Ishikawa (cell line): Measurements from ENCODE around the gene ZFR2.

Experiments
- CEBPB ChIP-seq: IDR thresholded peaks from 2 replicates; pipeline ENCODE4 v1.6.1; 2012
- CREB1 ChIP-seq: IDR thresholded peaks from 2 replicates; pipeline ENCODE4 v1.6.1; 2012; ENCODE audit warnings: low read depth
- EP300 ChIP-seq: IDR thresholded peaks from 2 replicates; pipeline ENCODE4 v1.6.1; 2012; ENCODE audit warnings: borderline replicate concordance
- FOXM1 ChIP-seq: IDR thresholded peaks from 2 replicates; pipeline ENCODE4 v1.6.1; 2012; ENCODE audit warnings: low read depth, borderline replicate concordance
- RAD21 ChIP-seq: IDR thresholded peaks from 2 replicates; pipeline ENCODE4 v1.6.1; 2012; ENCODE audit warnings: low read depth
- TAF1 ChIP-seq: IDR thresholded peaks from 2 replicates; pipeline ENCODE4 v1.6.1; 2012; ENCODE audit warnings: low read depth, mild to moderate bottlenecking
- TEAD4 ChIP-seq: IDR thresholded peaks from 2 replicates; pipeline ENCODE4 v1.6.1; 2012
- YY1 ChIP-seq: IDR thresholded peaks from 2 replicates; pipeline ENCODE4 v1.6.1; 2012; ENCODE audit warnings: low read depth
- ZBTB7A ChIP-seq: IDR thresholded peaks from 2 replicates; pipeline ENCODE4 v1.6.1; 2012; ENCODE audit warnings: low read depth
- TF ChIP-seq, protein P1 (sequence below): IDR thresholded peaks from 2 replicates; pipeline ENCODE4 v1.6.1; 2012
- TF ChIP-seq, protein P2 (sequence below): IDR thresholded peaks from 2 replicates; pipeline ENCODE4 v1.6.1; 2012
- TF ChIP-seq, protein P3 (sequence below): IDR thresholded peaks from 2 replicates; pipeline ENCODE4 v1.6.1; 2012; ENCODE audit warnings: low read depth, mild to moderate bottlenecking

DNA sequence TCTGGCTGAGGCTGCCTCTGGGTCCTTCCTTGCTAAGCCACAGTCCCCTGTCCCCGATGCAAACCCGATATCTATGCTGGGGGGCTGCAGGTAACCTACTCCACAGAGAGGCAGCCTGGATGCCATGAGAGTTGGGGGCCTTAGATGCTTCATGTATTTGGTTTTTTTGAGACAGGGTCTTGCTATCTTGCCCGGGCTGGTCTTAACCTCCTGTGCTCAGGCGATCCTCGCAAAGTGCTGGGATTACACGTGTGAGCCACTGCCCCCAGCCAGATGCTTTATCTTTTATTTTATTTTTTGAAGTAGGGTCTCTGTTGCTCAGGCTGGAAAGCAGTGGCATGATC lies 13.2 kb upstream of the ZFR2 start:
- no peak for TF ChIP-seq TEAD4
- no peak for TF ChIP-seq EP300
- no peak for TF ChIP-seq RAD21
- TF ChIP-seq, protein P1, sequence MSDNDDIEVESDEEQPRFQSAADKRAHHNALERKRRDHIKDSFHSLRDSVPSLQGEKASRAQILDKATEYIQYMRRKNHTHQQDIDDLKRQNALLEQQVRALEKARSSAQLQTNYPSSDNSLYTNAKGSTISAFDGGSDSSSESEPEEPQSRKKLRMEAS = no peak
- TF ChIP-seq YY1 = no peak
- TF ChIP-seq ZBTB7A = no peak
- no peak for TF ChIP-seq FOXM1
- no peak for TF ChIP-seq TAF1
- TF ChIP-seq CREB1 = no peak
- TF ChIP-seq, protein P2, sequence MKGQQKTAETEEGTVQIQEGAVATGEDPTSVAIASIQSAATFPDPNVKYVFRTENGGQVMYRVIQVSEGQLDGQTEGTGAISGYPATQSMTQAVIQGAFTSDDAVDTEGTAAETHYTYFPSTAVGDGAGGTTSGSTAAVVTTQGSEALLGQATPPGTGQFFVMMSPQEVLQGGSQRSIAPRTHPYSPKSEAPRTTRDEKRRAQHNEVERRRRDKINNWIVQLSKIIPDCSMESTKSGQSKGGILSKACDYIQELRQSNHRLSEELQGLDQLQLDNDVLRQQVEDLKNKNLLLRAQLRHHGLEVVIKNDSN = no peak
- TF ChIP-seq, protein P3, sequence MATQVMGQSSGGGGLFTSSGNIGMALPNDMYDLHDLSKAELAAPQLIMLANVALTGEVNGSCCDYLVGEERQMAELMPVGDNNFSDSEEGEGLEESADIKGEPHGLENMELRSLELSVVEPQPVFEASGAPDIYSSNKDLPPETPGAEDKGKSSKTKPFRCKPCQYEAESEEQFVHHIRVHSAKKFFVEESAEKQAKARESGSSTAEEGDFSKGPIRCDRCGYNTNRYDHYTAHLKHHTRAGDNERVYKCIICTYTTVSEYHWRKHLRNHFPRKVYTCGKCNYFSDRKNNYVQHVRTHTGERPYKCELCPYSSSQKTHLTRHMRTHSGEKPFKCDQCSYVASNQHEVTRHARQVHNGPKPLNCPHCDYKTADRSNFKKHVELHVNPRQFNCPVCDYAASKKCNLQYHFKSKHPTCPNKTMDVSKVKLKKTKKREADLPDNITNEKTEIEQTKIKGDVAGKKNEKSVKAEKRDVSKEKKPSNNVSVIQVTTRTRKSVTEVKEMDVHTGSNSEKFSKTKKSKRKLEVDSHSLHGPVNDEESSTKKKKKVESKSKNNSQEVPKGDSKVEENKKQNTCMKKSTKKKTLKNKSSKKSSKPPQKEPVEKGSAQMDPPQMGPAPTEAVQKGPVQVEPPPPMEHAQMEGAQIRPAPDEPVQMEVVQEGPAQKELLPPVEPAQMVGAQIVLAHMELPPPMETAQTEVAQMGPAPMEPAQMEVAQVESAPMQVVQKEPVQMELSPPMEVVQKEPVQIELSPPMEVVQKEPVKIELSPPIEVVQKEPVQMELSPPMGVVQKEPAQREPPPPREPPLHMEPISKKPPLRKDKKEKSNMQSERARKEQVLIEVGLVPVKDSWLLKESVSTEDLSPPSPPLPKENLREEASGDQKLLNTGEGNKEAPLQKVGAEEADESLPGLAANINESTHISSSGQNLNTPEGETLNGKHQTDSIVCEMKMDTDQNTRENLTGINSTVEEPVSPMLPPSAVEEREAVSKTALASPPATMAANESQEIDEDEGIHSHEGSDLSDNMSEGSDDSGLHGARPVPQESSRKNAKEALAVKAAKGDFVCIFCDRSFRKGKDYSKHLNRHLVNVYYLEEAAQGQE = no peak
- TF ChIP-seq CEBPB = no peak
